SH-SY5Y (cell line): ENCODE measurements around the gene CEP290.

Source experiments
- GATA2 ChIP-seq: IDR thresholded peaks from 2 replicates; pipeline ENCODE4 v1.6.1; 2011; ENCODE audit warnings: mild to moderate bottlenecking, low read depth, low read length
- GATA3 ChIP-seq: IDR thresholded peaks from 2 replicates; pipeline ENCODE4 v1.6.1; 2011; ENCODE audit warnings: low read depth, mild to moderate bottlenecking, low read length, moderate library complexity

DNA sequence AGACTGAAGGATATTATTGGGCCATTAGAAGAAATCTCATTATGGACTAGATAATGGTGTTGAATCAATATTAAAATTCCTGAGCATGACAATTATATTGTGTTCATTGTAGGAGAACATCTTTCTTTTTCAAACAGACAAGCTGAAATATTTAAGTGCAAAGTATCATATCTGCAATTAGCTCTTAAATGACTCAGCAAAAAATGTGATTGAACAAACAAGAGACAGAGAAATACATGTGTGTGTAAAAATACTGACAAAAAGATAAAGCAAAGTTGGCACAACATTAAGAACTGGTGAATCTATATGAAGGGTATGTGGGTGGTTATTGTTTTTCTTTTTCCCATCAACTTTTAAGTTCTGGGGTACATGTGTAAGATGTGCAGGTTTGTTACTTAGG is 9.5 kb downstream of the CEP290 start:
- TF ChIP-seq GATA3, result no peak
- TF ChIP-seq GATA2, result no peak
